H1 (cell line): ENCODE data around the gene CEP95. TPM values are rescaled to one million over a fixed set of nuclear protein-coding genes. Genes with fewer than 3 reads are reported as not detected.
A peak's percentile ranks its signal among the peaks of the same experiment; 100 is the strongest.

Source experiments
- CTCF ChIA-PET: fragments of 300-600 bp; sonication (Branson Sonifier 250); formaldehyde crosslinking; loops from one replicate; lab custom pipeline; 2021; ENCODE audit not compliant: partially characterized antibody; lab: Charles Lee
- POLR2A ChIA-PET: fragments of 300-600 bp; sonication (Branson Sonifier 250); formaldehyde crosslinking; loops from one replicate; lab custom pipeline; 2021; ENCODE audit warnings: inconsistent platforms; ENCODE audit not compliant: partially characterized antibody; lab: Charles Lee
- DNase-seq, 2 experiments: peaks; one replicate each; pipeline versions ENCODE4 v3.0.0 to v3.0.0-alpha.2; 2010 to 2022; ENCODE audit warnings: low spot score in 2 of 2, low read depth in 1 of 2, mixed read lengths in 1 of 2
- FAIRE-seq: peaks from 2 replicates; lab custom pipeline; 2011; peaks lifted over from hg19 to GRCh38; lab: Jason Lieb, UNC
- H2AFZ ChIP-seq: 2 replicates; pipeline ENCODE4 v1.8.1; 2012; ENCODE audit warnings: low read length, inconsistent platforms
- H2AK5ac ChIP-seq: 2 replicates; pipeline ENCODE4 v1.6.1; 2013; ENCODE audit warnings: low read depth, low read length
- H2BK120ac ChIP-seq: replicated peaks from 2 replicates; pipeline ENCODE3; 2013; ENCODE audit warnings: low read depth, low read length, inconsistent platforms
- H2BK12ac ChIP-seq: 2 replicates; pipeline ENCODE4 v1.6.1; 2013; ENCODE audit warnings: low read depth, low read length
- H2BK15ac ChIP-seq: 2 replicates; pipeline ENCODE4 v1.6.1; 2013; ENCODE audit warnings: low read length
- H2BK20ac ChIP-seq: 2 replicates; pipeline ENCODE4 v1.6.1; 2013; ENCODE audit warnings: low read length
- H2BK5ac ChIP-seq: 2 replicates; pipeline ENCODE4 v1.6.1; 2013; ENCODE audit warnings: low read depth, low read length
- H3K14ac ChIP-seq: 2 replicates; pipeline ENCODE4 v1.6.1; 2013; ENCODE audit warnings: inconsistent platforms; ENCODE audit not compliant: insufficient read length
- H3K18ac ChIP-seq: 2 replicates; pipeline ENCODE4 v1.6.1; 2013; ENCODE audit warnings: low read length; ENCODE audit errors: extremely low read depth
- H3K23ac ChIP-seq: 2 replicates; pipeline ENCODE4 v1.6.1; 2013; ENCODE audit warnings: inconsistent platforms; ENCODE audit not compliant: insufficient read length
- H3K23me2 ChIP-seq: 2 replicates; pipeline ENCODE4 v1.6.1; 2013; ENCODE audit warnings: low read depth, low read length
- H3K27ac ChIP-seq: 2 replicates; pipeline ENCODE4 v1.6.1; 2011; ENCODE audit warnings: low read depth, low read length, inconsistent platforms
- H3K27me3 ChIP-seq, 4 experiments: replicated peaks in 1 of 4; 1 replicate in 1 of 4; 2 replicates in 3 of 4; pipeline versions ENCODE4 v1.6.1 to v1.8.1; 2011 to 2013; ENCODE audit warnings: low read length in 3 of 4, mild to moderate bottlenecking in 3 of 4, inconsistent platforms in 2 of 4, mixed read lengths in 2 of 4, moderate library complexity in 1 of 4; ENCODE audit not compliant: control insufficient read depth in 3 of 4, insufficient read depth in 3 of 4; ENCODE audit errors: extremely low read depth in 1 of 4
- H3K36me3 ChIP-seq, 4 experiments: 2 replicates each; pipeline versions ENCODE4 v1.6.1 to v1.8.1; 2011 to 2013; ENCODE audit warnings: mild to moderate bottlenecking in 4 of 4, low read length in 3 of 4, moderate library complexity in 2 of 4, control low read depth in 1 of 4, inconsistent platforms in 1 of 4; ENCODE audit not compliant: insufficient read depth in 4 of 4, control insufficient read depth in 2 of 4
- H3K4ac ChIP-seq: replicated peaks from 2 replicates; pipeline ENCODE3; 2013; ENCODE audit warnings: low read length, low read depth, mixed read lengths, inconsistent platforms; ENCODE audit not compliant: insufficient read length
- H3K4me1 ChIP-seq, 4 experiments: replicated peaks in 1 of 4; 1 replicate in 1 of 4; 2 replicates in 3 of 4; pipeline versions ENCODE4 v1.6.1 to v1.8.1; 2011 to 2013; ENCODE audit warnings: low read length in 3 of 4, inconsistent platforms in 2 of 4, mixed read lengths in 1 of 4; ENCODE audit not compliant: insufficient read depth in 4 of 4, control insufficient read depth in 3 of 4
- H3K4me2 ChIP-seq, 2 experiments: 2 replicates each; pipeline versions ENCODE4 v1.6.1 to v1.8.1; 2011 to 2013; ENCODE audit warnings: low read depth in 2 of 2, low read length in 2 of 2, control low read depth in 1 of 2, inconsistent platforms in 1 of 2, mild to moderate bottlenecking in 1 of 2; ENCODE audit not compliant: insufficient read depth in 1 of 2
- H3K4me3 ChIP-seq, 4 experiments: fragments of 200-600, 300-600 bp in 1 of 4; sonication (generic), shearing (Covaris generic), sonication (Bioruptor Twin) in 1 of 4; 2 replicates each; pipeline versions ENCODE4 v1.5.1 to v1.8.1; 2011 to 2016; ENCODE audit warnings: low read length in 4 of 4, low read depth in 3 of 4, control low read depth in 2 of 4, inconsistent platforms in 2 of 4, mild to moderate bottlenecking in 2 of 4, mixed read lengths in 1 of 4, moderate library complexity in 1 of 4; ENCODE audit not compliant: insufficient read depth in 2 of 4; ENCODE audit errors: extremely low read depth in 1 of 4
- H3K56ac ChIP-seq: replicated peaks from 2 replicates; pipeline ENCODE3; 2013; ENCODE audit warnings: low read depth, mild to moderate bottlenecking, mixed read lengths, low read length, inconsistent platforms; ENCODE audit not compliant: insufficient read length
- H3K79me1 ChIP-seq: 2 replicates; pipeline ENCODE4 v1.6.1; 2013; ENCODE audit warnings: low read depth, low read length, control low read depth
- H3K79me2 ChIP-seq, 2 experiments: 2 replicates each; pipeline versions ENCODE4 v1.6.1 to v1.8.1; 2012 to 2013; ENCODE audit warnings: low read length in 2 of 2, mild to moderate bottlenecking in 2 of 2, inconsistent platforms in 1 of 2; ENCODE audit not compliant: insufficient read depth in 2 of 2, control insufficient read depth in 1 of 2
- H3K9ac ChIP-seq, 4 experiments: replicated peaks in 1 of 4; 1 replicate in 1 of 4; 2 replicates in 3 of 4; pipeline versions ENCODE4 v1.6.1 to v1.8.1; 2011 to 2013; ENCODE audit warnings: low read depth in 3 of 4, low read length in 3 of 4, control low read depth in 2 of 4, mild to moderate bottlenecking in 2 of 4, moderate library complexity in 2 of 4, inconsistent platforms in 1 of 4; ENCODE audit errors: extremely low read depth in 1 of 4
- H3K9me3 ChIP-seq, 2 experiments: 2 replicates each; pipeline versions ENCODE4 v1.6.1 to v1.8.1; 2012 to 2013; ENCODE audit warnings: mild to moderate bottlenecking in 2 of 2, moderate library complexity in 2 of 2, control low read depth in 1 of 2, inconsistent platforms in 1 of 2, low read depth in 1 of 2, low read length in 1 of 2, mixed read lengths in 1 of 2; ENCODE audit not compliant: insufficient read depth in 2 of 2
- H4K20me1 ChIP-seq, 2 experiments: replicated peaks in 1 of 2; 2 replicates each; pipeline versions ENCODE3 to v1.8.1; 2011 to 2013; ENCODE audit warnings: inconsistent platforms in 2 of 2, low read length in 2 of 2, mild to moderate bottlenecking in 1 of 2; ENCODE audit not compliant: insufficient read depth in 2 of 2, control insufficient read depth in 1 of 2
- H4K5ac ChIP-seq: 2 replicates; pipeline ENCODE4 v1.6.1; 2013; ENCODE audit warnings: low read length, low read depth, mixed read lengths, inconsistent platforms; ENCODE audit not compliant: insufficient read length
- H4K8ac ChIP-seq: 2 replicates; pipeline ENCODE4 v1.8.0; 2013; ENCODE audit warnings: mild to moderate bottlenecking, moderate library complexity, low read length, inconsistent platforms; ENCODE audit not compliant: insufficient read depth; ENCODE audit errors: extremely low read depth
- H4K91ac ChIP-seq: replicated peaks from 2 replicates; pipeline ENCODE3; 2013; ENCODE audit warnings: low read length, mixed read lengths, inconsistent platforms; ENCODE audit not compliant: insufficient read length
- BRCA1 ChIP-seq: IDR thresholded peaks from 2 replicates; pipeline ENCODE4 v1.6.1; 2012; ENCODE audit warnings: low read depth, low read length, improper control_type of control experiment
- CHD2 ChIP-seq: IDR thresholded peaks from 2 replicates; pipeline ENCODE4 v1.6.1; 2012; ENCODE audit warnings: low read length, improper control_type of control experiment
- EP300 ChIP-seq, 2 experiments: IDR thresholded peaks; 1 replicate in 1 of 2; 2 replicates in 1 of 2; pipeline ENCODE4 v1.6.1; 2011 to 2012; ENCODE audit warnings: low read depth in 2 of 2, low read length in 2 of 2, mild to moderate bottlenecking in 2 of 2, borderline replicate concordance in 1 of 2, inconsistent platforms in 1 of 2, moderate library complexity in 1 of 2
- FOSL1 ChIP-seq: IDR thresholded peaks from 2 replicates; pipeline ENCODE4 v1.6.1; 2011; ENCODE audit warnings: mild to moderate bottlenecking, low read depth, low read length, moderate library complexity; ENCODE audit not compliant: insufficient read depth
- HDAC6 ChIP-seq: IDR thresholded peaks from one replicate; pipeline ENCODE4 v1.7.1; 2012; ENCODE audit warnings: low read depth, mild to moderate bottlenecking, inconsistent platforms, low read length, moderate library complexity
- NRF1 ChIP-seq: IDR thresholded peaks from 2 replicates; pipeline ENCODE4 v1.6.1; 2011; ENCODE audit warnings: mild to moderate bottlenecking, low read depth, low read length, improper control_type of control experiment
- POLR2A ChIP-seq, 2 experiments: IDR thresholded peaks; 1 replicate in 1 of 2; 2 replicates in 1 of 2; pipeline ENCODE4 v1.6.1; 2011; ENCODE audit warnings: low read depth in 2 of 2, low read length in 2 of 2, mild to moderate bottlenecking in 2 of 2; ENCODE audit errors: control extremely low read depth in 1 of 2
- POU5F1 ChIP-seq: IDR thresholded peaks from 2 replicates; pipeline ENCODE4 v1.6.1; 2011; ENCODE audit warnings: low read depth, mild to moderate bottlenecking, low read length, moderate library complexity
- RXRA ChIP-seq: IDR thresholded peaks from 2 replicates; pipeline ENCODE4 v1.6.1; 2011; ENCODE audit warnings: low read depth, mild to moderate bottlenecking, low read length, moderate library complexity; ENCODE audit not compliant: insufficient read depth
- WGBS, 2 experiments: shearing (Covaris generic) in 1 of 2; methylation state at CpG; one replicate each; pipeline versions ENCODE4 v1.1.6 to v1.1.7; 2013 to 2015; ENCODE audit warnings: low lambda C conversion rate in 2 of 2, mixed read lengths in 2 of 2, inconsistent platforms in 1 of 2, low coverage in 1 of 2, missing lambda C conversion rate in 1 of 2; ENCODE audit not compliant: insufficient replicate concordance in 2 of 2, insufficient coverage in 1 of 2, insufficient read length in 1 of 2; ENCODE audit errors: extremely low coverage in 1 of 2, missing lambda C conversion rate in 1 of 2; 5-methylcytosine and 5-hydroxymethylcytosine counted together
- polyA plus RNA-seq, 7 experiments: library from polyadenylated mRNA; depleted of rRNA in 3 of 7; stranded (reverse) in 5 of 7; unstranded in 2 of 7; fragments of >200 nt in 5 of 7; fragments of 200-250 nt in 2 of 7; gene quantifications; 1 replicate in 5 of 7; 2 replicates in 1 of 7; 4 replicates in 1 of 7; pipeline versions ENCODE4 v1.2.1 to v1.2.3, GENCODE V29; 2011 to 2013; ENCODE audit warnings: missing spikeins in 2 of 7, mixed read lengths in 2 of 7
- total RNA-seq: library from RNA; stranded (reverse); fragmentation: NEBNext Ultra II Directional; extraction: Animal tissue kit (Norgen Biotek cat#: 25700); gene quantifications from 2 replicates; pipeline ENCODE4 v1.2.1, GENCODE V29; 2021
- TF ChIP-seq, protein P1 (sequence below): IDR thresholded peaks from 2 replicates; pipeline ENCODE4 v1.6.1; 2012; ENCODE audit warnings: inconsistent platforms
- TF ChIP-seq, protein P2 (sequence below): IDR thresholded peaks from 2 replicates; pipeline ENCODE4 v1.6.1; 2012; ENCODE audit warnings: low read length, inconsistent platforms

Gene CEP95
- total and polyA plus RNA-seq, 2 of the 8 experiments (the other 6 are each of a cell fraction or from before 2014, with no cell fraction given), result 22.3 to 51.5 TPM

DNA sequence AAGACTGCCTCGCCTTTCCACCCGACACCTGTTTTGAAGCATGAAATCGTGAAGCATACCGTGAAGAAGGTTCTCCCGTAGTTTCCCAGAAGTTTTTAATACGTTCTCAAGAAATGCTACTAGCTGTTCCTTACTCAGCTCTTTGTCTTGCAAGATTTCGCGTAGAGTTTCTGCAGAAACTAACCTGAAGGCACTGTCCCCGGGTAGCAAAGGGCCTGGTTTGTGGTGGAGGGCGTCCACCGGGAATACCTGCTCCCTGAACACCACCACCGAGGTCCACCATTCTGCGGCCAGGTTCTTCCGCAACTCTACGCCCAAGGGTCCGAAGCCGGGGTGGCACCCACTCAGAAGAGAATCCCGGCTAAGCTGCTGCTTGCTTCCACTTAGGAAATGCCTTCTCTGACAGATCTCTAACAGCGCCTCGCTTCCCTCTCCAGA lies 10.4 kb upstream of the CEP95 start:
- Histone ChIP-seq H4K8ac (no peak overlapping the region), H3K18ac (no peak overlapping the region), H3K9ac (peak overlapping the region in 3 of 4 experiments; percentile 46 to 76 (median 52); a peak in 6 of 7 replicates), H3K79me2 (peaks cover 10 to 48% of the 10 kb centered on the region in 2 experiments), H3K4ac (no peak overlapping the region), H2BK15ac (no peak overlapping the region), H3K14ac (no peak overlapping the region), H2BK120ac (no peak overlapping the region), H3K36me3 (peaks cover 21 to 58% (median 37%) of the 10 kb centered on the region in 4 experiments), H2BK5ac (peak overlapping the region; percentile 72; the same call in 1 of the 2 replicates), H2AFZ (peak overlapping the region; percentile 87), H4K5ac (no peak overlapping the region), H3K27ac (0 out of 2 replicates have a peak overlapping the region, but pooled peaks have one; percentile 47), H4K20me1 (peaks cover 7 to 9% of the 10 kb centered on the region in 2 experiments), H2BK20ac (no peak overlapping the region), H3K56ac (no peak overlapping the region), H2AK5ac (no peak overlapping the region), H3K9me3 (peaks cover 0 to 2% of the 10 kb centered on the region in 2 experiments; a peak in 1 of 4 replicates), H3K4me2 (peak overlapping the region; percentile 83 to 92), H2BK12ac (no peak overlapping the region), H3K79me1 (peaks cover 6% of the 10 kb centered on the region), H3K4me3 (peak overlapping the region; percentile 67 to 92 (median 80)), H3K27me3 (no peaks in the 10 kb centered on the region), H4K91ac (no peak overlapping the region), H3K23me2 (peaks cover 6% of the 10 kb centered on the region), H3K4me1 (peaks cover 0 to 7% (median 3%) of the 10 kb centered on the region in 4 experiments; a peak in 5 of 7 replicates), H3K23ac (no peak overlapping the region)
- no peak for DNase-seq
- FAIRE-seq, result no peak
- CTCF ChIA-PET, result interaction anchor here (1.1 to 4.6 kb wide), 5 partner anchors 10 to 186 kb away, joined by 3 to 29 read pairs (median 6); partner anchors contain the start of genes CEP95 and DDX5
- WGBS, 2 experiments, result 8% methylated on average over 20 of the region's 20 CpGs; no CpG with 5 or more reads in 1 of the 2 experiments
- POLR2A ChIA-PET, result interaction anchor here (1.0 to 11.8 kb wide), 17 partner anchors 8 to 351 kb away, joined by 3 to 320 read pairs (median 6); partner anchors contain the start of genes CEP95, DDX5 and SMURF2
- TF ChIP-seq NRF1 (no peak), POU5F1 (no peak), FOSL1 (no peak), RXRA (no peak), HDAC6 (no peak), POLR2A (IDR thresholded peaks at IDR 0.05; ENCODE audit: control extremely low read depth in 1 of 2, low read depth in 2 of 2, low read length in 2 of 2) (peak in 1 of 2 experiments; percentile 11; a peak in 1 of 3 replicates), BRCA1 (no peak), CHD2 (no peak), EP300 (IDR thresholded peaks at IDR 0.05; ENCODE audit: borderline replicate concordance in 1 of 2, low read depth in 2 of 2, low read length in 2 of 2) (no peak)
- TF ChIP-seq, protein P1, sequence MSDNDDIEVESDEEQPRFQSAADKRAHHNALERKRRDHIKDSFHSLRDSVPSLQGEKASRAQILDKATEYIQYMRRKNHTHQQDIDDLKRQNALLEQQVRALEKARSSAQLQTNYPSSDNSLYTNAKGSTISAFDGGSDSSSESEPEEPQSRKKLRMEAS, result no peak
- TF ChIP-seq, protein P2, sequence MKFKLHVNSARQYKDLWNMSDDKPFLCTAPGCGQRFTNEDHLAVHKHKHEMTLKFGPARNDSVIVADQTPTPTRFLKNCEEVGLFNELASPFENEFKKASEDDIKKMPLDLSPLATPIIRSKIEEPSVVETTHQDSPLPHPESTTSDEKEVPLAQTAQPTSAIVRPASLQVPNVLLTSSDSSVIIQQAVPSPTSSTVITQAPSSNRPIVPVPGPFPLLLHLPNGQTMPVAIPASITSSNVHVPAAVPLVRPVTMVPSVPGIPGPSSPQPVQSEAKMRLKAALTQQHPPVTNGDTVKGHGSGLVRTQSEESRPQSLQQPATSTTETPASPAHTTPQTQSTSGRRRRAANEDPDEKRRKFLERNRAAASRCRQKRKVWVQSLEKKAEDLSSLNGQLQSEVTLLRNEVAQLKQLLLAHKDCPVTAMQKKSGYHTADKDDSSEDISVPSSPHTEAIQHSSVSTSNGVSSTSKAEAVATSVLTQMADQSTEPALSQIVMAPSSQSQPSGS, result no peak
